Neural crest cell (in vitro differentiated cells): ENCODE results near the gene GPC6. TPM values are rescaled to one million over a fixed set of nuclear protein-coding genes. Genes with fewer than 3 reads are reported as not detected.
"Not testable (repeated sequence)": the region's sequence is repeated elsewhere in the genome, so short reads cannot be mapped to it uniquely, and the experiment has no call there.

Experiments used
- DNase-seq: peaks from one replicate; pipeline ENCODE4 v3.0.0; 2021; ENCODE audit warnings: low read depth, mixed read lengths, low spot score
- H3K27ac Mint-ChIP-seq: one replicate; pipeline ENCODE4 v1.8.0; 2021; ENCODE audit warnings: mild to moderate bottlenecking, mixed read lengths; ENCODE audit not compliant: unreplicated experiment
- H3K27me3 Mint-ChIP-seq: 2 replicates; pipeline ENCODE4 v1.8.0; 2021; ENCODE audit warnings: low read depth, mild to moderate bottlenecking, mixed read lengths
- H3K36me3 Mint-ChIP-seq: 2 replicates; pipeline ENCODE4 v1.8.0; 2021; ENCODE audit warnings: low read depth, mild to moderate bottlenecking, mixed read lengths
- H3K4me1 Mint-ChIP-seq: 2 replicates; pipeline ENCODE4 v1.8.0; 2021; ENCODE audit warnings: mixed read lengths
- H3K4me3 Mint-ChIP-seq: one replicate; pipeline ENCODE4 v1.8.0; 2021; ENCODE audit warnings: mild to moderate bottlenecking, mixed read lengths
- H3K9me3 Mint-ChIP-seq: 2 replicates; pipeline ENCODE4 v1.8.0; 2021; ENCODE audit warnings: mixed read lengths
- total RNA-seq: library from RNA; stranded (reverse); gene quantifications from 2 replicates; pipeline ENCODE4 v1.2.1, GENCODE V29; 2021
- TF ChIP-seq, protein P1 (sequence below): fragments of 200-600 bp; sonication (generic); conservative IDR thresholded peaks from 2 replicates; pipeline ENCODE4 v1.5.0; 2021; ENCODE audit warnings: antibody characterized with exemption, mild to moderate bottlenecking

The GPC6 gene
- total RNA-seq, 1 donor from 2014 or later, result 13.4 TPM

DNA sequence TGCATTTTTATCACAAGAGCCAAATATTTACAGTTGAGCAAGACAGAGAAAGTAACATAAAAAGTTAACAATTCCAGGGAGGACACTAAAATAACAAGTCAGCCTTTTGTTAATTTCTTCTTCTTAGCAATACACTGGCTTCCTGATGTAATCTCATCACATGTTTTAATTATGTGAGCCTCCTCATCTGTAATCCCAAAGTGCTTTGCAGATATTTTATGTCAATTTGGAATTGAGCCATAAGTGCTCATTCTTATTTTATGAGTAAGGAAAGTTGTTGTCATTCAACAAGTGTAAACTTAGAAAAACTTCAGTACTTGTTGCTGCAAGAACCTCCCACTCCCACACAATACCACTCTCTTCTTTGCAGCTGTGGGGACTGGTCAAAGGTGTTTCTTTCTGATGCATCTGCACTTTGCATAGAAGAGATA is 223.6 kb downstream of the GPC6 start:
- no peak for DNase-seq
- Mint-ChIP-seq H3K36me3 (peaks cover 2% of the 10 kb centered on the region), H3K27ac (no peak overlapping the region), H3K4me1 (no peaks in the 10 kb centered on the region), H3K4me3 (no peak overlapping the region), H3K27me3 (no peaks in the 10 kb centered on the region), H3K9me3 (peaks cover 3% of the 10 kb centered on the region)
- TF ChIP-seq, protein P1, sequence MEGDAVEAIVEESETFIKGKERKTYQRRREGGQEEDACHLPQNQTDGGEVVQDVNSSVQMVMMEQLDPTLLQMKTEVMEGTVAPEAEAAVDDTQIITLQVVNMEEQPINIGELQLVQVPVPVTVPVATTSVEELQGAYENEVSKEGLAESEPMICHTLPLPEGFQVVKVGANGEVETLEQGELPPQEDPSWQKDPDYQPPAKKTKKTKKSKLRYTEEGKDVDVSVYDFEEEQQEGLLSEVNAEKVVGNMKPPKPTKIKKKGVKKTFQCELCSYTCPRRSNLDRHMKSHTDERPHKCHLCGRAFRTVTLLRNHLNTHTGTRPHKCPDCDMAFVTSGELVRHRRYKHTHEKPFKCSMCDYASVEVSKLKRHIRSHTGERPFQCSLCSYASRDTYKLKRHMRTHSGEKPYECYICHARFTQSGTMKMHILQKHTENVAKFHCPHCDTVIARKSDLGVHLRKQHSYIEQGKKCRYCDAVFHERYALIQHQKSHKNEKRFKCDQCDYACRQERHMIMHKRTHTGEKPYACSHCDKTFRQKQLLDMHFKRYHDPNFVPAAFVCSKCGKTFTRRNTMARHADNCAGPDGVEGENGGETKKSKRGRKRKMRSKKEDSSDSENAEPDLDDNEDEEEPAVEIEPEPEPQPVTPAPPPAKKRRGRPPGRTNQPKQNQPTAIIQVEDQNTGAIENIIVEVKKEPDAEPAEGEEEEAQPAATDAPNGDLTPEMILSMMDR, result no peak

DNA sequence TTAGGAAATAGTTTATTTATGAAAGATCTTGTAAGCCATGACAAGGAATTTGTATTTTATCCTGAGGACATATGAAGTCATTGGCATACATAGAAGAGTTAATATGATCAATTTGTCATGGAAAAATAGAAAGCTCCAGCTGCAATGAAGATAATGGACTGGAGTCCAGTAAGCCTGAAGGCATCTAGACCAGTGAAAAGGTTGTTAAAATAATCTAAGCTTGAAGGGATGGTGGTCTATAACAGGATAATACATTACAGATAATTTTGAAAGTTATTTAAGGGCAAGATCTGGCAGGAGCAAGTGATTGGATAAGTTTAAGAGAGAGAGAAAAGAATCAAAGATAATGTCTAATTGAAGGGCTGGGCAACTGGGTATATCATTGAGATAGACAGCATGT is 224.2 kb downstream of the GPC6 start:
- H3K27ac Mint-ChIP-seq, result no peak overlapping the region
- no peak for DNase-seq
- H3K4me3 Mint-ChIP-seq, result no peak overlapping the region
- no peaks in the 10 kb centered on the region for H3K27me3 Mint-ChIP-seq
- peaks cover 3% of the 10 kb centered on the region for H3K9me3 Mint-ChIP-seq
- TF ChIP-seq, protein P1, result no peak
- H3K4me1 Mint-ChIP-seq, result no peaks in the 10 kb centered on the region
- peaks cover 2% of the 10 kb centered on the region for H3K36me3 Mint-ChIP-seq

DNA sequence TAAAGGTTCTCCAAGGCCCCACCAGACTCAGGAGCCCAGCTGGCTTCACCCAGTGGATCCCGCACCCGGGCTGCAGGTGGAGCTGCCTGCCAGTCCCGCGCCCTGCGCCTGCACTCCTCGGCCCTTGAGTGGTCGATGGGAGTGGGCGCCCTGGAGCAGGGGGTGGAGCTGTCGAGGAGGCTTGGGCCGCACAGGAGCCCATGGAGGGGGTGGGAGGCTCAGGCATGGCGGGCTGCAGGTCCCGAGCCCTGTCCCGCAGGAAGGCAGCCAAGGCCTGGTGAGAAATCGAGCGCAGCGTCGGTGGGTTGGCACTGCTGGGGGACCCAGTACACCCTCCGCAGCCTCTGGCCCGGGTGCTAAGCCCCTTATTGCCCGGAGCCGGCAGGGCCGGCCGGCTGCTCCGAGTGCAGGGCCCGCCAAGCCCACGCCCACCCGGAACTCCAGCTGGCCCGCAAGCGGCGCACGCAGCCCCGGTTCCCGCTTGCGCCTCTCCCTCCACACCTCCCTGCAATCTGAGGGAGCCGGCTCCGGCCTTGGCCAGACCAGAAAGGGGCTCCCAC is 228.1 kb downstream of the GPC6 start:
- H3K27me3 Mint-ChIP-seq, H3K4me3 Mint-ChIP-seq, H3K4me1 Mint-ChIP-seq, H3K9me3 Mint-ChIP-seq, H3K36me3 Mint-ChIP-seq, DNase-seq, H3K27ac Mint-ChIP-seq: not testable (repeated sequence)

DNA sequence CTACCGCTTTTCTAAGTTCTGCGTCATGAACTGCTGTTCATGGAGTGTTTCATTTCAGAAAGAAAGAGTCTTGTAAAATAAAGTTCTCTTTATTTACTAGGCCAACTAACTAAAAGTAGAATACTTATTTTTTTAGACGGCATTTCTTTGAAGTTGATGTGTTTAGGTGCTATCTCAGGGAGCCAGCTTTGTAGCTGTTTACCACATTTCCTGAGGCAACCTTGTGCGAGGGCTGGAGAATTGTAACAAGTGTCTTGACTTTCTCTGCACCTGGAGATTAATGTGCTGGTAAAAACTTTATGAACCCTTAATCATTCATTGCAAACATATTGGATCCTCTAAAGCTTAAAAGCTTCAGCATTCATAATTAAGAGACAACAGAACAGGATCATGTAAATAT is 229.3 kb downstream of the GPC6 start:
- Mint-ChIP-seq H3K27ac (no peak overlapping the region), H3K27me3 (no peaks in the 10 kb centered on the region), H3K36me3 (peaks cover 2% of the 10 kb centered on the region), H3K4me1 (no peaks in the 10 kb centered on the region), H3K4me3 (no peak overlapping the region), H3K9me3 (no peaks in the 10 kb centered on the region)
- DNase-seq, result no peak
- TF ChIP-seq, protein P1, result no peak

DNA sequence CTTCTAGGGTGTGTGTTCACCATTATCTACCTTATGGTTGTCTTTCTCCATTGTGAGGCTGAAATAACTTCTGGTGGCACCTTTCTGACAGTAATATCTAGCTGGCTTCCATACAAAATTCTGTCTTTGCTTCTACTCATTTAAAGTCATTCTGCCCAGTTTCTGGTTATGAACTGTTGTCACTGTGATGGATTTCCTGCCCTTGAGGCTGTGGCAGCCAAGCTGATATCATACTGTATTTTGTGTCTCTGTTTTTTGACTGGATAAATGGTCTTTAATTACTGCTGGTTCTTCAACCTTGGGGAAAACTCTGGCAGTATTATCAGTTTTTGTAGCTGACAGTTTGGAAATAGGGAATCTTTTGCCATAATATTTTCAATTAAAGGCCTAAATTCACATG is 233.4 kb downstream of the GPC6 start:
- Mint-ChIP-seq H3K27ac (no peak overlapping the region), H3K4me1 (no peaks in the 10 kb centered on the region), H3K27me3 (no peaks in the 10 kb centered on the region), H3K9me3 (no peaks in the 10 kb centered on the region), H3K4me3 (no peak overlapping the region), H3K36me3 (no peaks in the 10 kb centered on the region)
- no peak for DNase-seq
- TF ChIP-seq, protein P1, result no peak

DNA sequence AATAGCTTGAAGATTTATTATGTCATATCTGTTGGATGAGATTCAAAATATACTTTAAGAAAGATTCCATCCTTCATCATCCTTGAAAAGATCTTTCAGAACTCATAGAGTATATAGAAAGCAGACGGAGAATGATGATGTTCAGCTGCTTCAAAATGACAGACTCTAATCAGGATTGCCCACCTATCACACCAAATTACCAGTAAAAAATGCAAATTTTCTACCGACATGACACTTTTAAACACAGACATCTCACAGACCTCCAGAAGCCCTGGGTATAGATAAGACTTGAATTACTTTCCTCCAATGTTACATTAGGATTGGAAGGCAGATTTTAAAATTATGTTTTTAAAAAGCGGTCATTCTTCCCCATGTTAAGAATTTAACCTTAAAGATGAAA is 235.5 kb downstream of the GPC6 start:
- no peak for DNase-seq
- Mint-ChIP-seq H3K4me3 (no peak overlapping the region), H3K27me3 (no peaks in the 10 kb centered on the region), H3K36me3 (peaks cover 3% of the 10 kb centered on the region), H3K9me3 (peaks cover 5% of the 10 kb centered on the region), H3K4me1 (no peaks in the 10 kb centered on the region), H3K27ac (no peak overlapping the region)
- TF ChIP-seq, protein P1, result no peak
